ACHN (cell line): ENCODE results near the gene CGNL1.

Source experiments
- DNase-seq: peaks from one replicate; pipeline ENCODE4 v3.0.0-alpha.2; 2015
- in situ Hi-C: cut with HindIII; loops from 2 replicates; pipeline ENCODE4 v1.10.0; 2017; ENCODE audit warnings: low sequenced_read_pairs, low pct_ligation_motif_present, low pct_unique_long_range_greater_than_20kb

CGNL1 gene, protein sequence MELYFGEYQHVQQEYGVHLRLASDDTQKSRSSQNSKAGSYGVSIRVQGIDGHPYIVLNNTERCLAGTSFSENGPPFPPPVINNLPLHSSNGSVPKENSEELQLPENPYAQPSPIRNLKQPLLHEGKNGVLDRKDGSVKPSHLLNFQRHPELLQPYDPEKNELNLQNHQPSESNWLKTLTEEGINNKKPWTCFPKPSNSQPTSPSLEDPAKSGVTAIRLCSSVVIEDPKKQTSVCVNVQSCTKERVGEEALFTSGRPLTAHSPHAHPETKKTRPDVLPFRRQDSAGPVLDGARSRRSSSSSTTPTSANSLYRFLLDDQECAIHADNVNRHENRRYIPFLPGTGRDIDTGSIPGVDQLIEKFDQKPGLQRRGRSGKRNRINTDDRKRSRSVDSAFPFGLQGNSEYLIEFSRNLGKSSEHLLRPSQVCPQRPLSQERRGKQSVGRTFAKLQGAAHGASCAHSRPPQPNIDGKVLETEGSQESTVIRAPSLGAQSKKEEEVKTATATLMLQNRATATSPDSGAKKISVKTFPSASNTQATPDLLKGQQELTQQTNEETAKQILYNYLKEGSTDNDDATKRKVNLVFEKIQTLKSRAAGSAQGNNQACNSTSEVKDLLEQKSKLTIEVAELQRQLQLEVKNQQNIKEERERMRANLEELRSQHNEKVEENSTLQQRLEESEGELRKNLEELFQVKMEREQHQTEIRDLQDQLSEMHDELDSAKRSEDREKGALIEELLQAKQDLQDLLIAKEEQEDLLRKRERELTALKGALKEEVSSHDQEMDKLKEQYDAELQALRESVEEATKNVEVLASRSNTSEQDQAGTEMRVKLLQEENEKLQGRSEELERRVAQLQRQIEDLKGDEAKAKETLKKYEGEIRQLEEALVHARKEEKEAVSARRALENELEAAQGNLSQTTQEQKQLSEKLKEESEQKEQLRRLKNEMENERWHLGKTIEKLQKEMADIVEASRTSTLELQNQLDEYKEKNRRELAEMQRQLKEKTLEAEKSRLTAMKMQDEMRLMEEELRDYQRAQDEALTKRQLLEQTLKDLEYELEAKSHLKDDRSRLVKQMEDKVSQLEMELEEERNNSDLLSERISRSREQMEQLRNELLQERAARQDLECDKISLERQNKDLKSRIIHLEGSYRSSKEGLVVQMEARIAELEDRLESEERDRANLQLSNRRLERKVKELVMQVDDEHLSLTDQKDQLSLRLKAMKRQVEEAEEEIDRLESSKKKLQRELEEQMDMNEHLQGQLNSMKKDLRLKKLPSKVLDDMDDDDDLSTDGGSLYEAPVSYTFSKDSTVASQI

DNA sequence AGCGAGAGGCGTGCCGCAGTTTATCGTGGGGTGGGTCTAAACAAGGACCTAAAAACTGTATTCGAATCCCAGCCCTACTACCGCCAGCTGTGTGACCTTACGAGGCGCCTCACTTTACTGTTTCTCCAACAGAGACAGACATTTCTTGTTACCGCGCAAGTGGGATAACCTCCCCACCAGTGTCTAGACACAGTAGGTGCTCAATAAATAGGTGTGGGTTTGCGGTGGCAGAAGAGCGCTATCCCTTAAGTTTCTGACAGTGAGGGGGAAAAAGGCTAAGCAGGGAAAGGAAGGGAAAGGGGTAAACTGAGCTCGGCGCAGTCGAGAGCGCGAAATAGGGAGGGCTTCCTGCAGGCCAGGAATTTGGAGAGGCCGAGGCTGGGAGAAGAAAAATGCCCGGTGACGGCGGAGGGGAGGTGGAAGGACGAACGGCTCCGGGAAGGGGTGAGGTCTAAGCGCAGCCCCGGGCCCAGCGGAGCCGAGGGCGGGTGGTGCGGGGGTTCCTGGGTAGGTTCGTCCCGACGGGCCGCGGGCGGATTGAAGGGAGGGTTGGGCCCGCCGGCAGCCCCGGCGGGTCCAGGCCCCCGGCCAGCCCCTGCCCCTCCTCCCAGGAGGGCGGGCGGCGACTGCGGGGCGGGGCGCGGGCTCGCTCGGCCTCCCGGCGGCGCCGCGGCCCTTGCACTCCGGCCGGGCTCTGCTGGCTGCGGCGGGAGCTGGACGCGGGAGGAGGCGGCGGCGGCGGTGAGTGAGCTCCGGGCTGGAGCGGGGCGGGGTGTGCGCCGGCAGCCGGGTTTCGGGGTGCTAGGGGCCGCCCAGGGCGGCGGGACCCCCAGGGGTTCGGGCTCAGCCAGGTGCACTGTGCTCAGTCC, at the start of gene CGNL1:
CGNL1 (plus strand) TSS at position 679 of the 869 bp plus-strand sequence. CDS start 61,495 bp downstream, outside the sequence.
- peak; percentile 63 for DNase-seq
- in situ Hi-C loops, result no loop called here

DNA sequence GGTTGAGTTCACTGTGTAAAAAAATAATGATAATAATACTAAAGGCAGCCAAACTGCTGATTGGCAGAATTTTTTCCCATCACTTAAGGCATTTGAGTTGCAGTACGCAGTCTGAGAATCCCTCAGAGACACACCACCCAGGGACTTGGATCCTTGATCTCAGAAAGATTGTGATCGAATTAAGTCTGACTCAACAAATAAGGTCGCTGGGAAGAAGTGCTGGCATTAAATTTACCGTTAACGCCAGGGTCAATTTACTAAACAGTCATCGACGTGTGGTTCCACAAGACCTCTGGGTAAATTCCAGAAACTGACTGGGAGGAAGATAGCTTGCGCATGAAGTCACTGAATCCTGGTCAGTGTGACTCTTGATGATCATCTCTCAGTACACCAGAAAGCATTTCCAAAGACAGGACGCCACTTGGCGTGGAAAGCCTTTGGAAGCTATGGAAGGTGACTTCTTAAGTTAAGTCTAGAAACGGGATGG, 48.3 kb upstream of the CGNL1 start:
- in situ Hi-C loops, result loop anchor here (25.0 kb wide), 1 partner anchor 209 kb away; no protein-coding TSS in a partner anchor
- DNase-seq, result peak; percentile 91

DNA sequence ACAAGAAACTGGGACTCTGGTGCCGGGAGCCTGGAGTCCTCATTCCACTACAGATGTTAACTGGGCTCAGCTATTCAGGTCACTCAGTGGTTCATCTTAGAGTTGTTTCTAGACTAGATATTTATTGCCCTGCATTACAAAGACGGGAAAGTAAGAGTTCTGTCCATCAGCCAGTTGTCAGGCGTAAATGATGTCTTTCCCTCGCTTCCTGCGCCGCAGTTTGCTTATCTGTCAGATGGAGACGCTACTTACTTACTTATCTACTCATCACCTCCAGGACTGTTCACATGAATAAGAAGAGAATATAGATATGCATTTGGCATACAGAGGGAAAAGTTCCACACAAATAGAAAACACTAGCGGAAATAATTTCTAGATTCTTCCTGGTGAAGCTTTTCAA, 47.8 kb upstream of the CGNL1 start:
- DNase-seq, result no peak
- in situ Hi-C loops, result loop anchor here (25.0 kb wide), 1 partner anchor 209 kb away; no protein-coding TSS in a partner anchor

DNA sequence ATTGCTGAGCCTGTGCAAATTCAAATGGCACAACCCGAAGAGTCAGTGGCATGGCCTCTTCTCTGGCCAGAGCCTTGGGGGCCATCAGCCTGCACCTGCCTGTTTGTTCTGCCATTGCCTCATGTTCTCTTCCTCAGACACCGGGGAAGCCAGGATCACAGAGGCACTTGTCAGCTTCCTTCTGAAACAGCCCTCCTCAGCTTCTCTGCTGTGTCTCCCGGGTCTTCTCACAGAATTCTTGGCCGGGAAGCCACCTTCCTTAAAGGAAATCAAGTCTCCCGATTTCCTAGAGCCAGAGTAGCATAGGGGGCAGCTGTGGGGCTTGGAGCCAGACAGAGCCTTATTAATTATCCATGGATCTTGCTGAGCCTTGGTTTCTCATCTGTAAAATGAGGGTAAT, 47.4 kb upstream of the CGNL1 start:
- in situ Hi-C loops, result loop anchor here (25.0 kb wide), 1 partner anchor 208 kb away; no protein-coding TSS in a partner anchor
- no peak for DNase-seq

GRCh38 chr15:57329582-57330367, 46.5 kb upstream of the CGNL1 start:
- DNase-seq, result no peak
- in situ Hi-C loops, result loop anchor here (25.0 kb wide), 1 partner anchor 208 kb away; no protein-coding TSS in a partner anchor

DNA sequence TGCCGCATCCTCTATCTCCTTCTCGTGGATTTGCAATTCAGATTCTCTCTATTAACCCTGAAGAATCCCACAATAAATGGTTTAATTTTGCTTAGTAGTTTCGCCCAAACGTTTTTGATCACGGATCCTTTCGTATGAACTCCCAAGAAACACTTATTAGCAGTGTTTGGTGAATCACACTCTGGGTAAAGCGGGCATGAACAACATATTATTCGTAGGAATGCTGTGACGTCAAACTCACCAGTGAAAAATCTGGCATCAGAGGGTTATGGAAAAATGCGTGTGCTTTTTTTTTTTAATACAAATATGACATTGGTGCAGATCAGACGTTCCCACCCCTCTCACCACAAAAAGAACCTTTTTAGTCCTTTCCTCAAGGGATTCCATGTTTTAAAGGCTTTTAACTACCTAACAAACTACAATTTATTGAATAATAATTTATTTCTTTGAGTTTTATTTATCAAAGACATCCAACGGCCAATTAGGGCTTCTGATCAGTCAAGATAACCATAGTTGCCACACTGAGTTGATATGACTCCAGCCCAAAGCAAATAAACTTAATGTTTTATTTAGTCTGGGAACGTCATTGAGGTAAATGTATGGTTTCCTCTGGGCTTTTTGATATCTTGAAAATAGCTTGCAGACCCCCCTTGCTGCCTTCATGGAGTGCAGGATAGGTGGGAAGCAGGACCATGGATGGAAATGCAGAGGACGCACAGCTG, 45.5 kb upstream of the CGNL1 start:
- DNase-seq, result no peak
- in situ Hi-C loops, result loop anchor here (25.0 kb wide), 1 partner anchor 207 kb away; no protein-coding TSS in a partner anchor

- in situ Hi-C loops, result loop anchor here (25.0 kb wide), 1 partner anchor 205 kb away; no protein-coding TSS in a partner anchor
These were observed 44.0 kb upstream of the CGNL1 start for GRCh38 chr15:57332326-57332725.

DNA sequence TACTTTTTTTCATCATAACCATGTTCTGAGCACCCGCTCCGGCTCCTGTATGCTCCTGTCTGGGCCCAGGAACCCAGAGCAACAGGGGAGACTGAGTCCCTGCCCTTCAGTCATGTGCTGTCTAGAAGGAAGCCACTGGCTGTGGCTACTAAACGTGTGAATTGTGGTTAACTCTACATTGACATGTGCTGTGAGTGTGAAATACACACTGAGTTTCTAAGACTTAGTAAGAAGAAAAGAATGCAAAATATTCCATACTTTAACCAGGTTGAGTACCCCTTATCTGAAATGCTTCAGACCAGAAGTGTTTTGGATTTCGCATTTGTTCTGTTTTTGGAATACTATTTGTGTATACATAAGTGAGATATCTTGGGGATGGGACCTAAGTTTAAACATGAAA, 42.8 kb upstream of the CGNL1 start:
- in situ Hi-C loops, result loop anchor here (25.0 kb wide), 1 partner anchor 204 kb away; no protein-coding TSS in a partner anchor

More at GRCh38 chr15:57332326-57332725, 44.0 kb upstream of the CGNL1 start:
- no peak for DNase-seq

DNA sequence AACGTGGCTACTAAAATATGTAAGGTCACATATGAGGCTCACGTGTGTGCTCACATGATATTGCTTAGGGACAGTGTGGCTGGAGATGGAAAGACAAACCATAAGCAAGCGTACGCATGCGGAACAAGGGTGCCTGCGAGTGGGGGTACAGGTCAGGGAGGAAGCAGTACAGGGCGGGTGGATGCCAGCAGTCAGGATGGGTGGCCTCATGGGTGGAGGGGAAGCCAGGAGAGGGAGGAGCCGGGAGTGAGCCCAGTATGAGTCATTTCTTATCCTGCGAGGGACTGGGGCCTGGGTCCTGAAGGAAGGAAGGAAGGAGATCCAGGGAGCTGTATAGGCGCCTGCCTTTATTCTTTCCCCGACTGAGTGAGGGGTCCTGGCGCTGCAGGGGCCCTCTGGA, 42.0 kb upstream of the CGNL1 start:
- DNase-seq, result no peak
- in situ Hi-C loops, result loop anchor here (25.0 kb wide), 1 partner anchor 203 kb away; no protein-coding TSS in a partner anchor

More for the DNA sequence above, 42.8 kb upstream of the CGNL1 start:
- peak; percentile 60 for DNase-seq

GRCh38 chr15:57335293-57335715, 41.0 kb upstream of the CGNL1 start:
- in situ Hi-C loops, result loop anchor here (25.0 kb wide), 1 partner anchor 202 kb away; no protein-coding TSS in a partner anchor
- DNase-seq, result no peak

DNA sequence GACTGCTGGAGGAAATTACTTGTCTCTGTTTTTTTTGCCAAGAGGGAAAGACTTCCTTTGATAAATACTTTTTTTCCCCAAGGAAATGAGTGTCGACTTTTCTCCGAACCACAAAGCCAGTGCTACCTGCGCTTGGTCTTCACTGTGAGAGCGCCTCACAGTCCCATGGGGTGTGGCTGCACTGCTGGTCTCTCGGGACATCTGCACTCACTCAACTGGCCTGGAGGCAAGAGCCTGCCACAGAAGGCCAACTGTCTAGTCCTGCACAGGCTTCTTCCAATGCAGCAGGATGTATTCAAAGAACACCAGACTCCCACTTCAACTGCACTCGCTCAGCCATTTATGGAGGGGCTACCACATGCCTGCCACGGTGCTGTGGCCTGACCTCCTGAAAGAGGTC, 40.6 kb upstream of the CGNL1 start:
- in situ Hi-C loops, result loop anchor here (25.0 kb wide), 1 partner anchor 202 kb away; no protein-coding TSS in a partner anchor
- no peak for DNase-seq

DNA sequence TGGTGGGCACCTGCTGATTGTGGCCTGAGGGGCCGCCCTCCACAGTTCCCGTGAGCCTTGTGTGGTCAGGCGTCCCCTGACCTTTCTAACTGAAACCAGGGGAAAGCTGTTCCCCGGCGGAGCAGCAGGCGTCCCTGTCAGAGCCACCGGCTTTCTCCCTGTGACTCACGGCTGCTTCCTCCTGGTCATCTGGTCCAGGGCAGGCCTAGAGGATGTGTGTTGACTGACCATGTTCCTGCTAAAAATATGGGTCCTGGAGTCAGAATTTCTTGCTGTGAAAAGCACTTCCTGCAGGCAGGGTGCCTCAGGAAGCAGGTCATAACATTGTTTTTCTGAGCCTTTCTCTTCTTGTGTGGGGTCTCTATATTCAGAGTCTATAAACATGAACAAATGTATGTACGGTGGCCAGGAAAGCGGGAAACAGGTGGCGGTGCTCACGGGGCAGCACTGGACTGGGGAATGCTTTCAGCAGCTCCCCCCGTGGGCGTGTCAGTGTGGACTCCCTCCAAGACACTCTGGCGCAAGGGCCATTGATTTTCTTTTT, 38.4 kb upstream of the CGNL1 start:
- DNase-seq, result no peak
- in situ Hi-C loops, result loop anchor here (25.0 kb wide), 1 partner anchor 199 kb away; no protein-coding TSS in a partner anchor

- in situ Hi-C loops, result loop anchor here (25.0 kb wide), 1 partner anchor 198 kb away; no protein-coding TSS in a partner anchor
- DNase-seq, result no peak
These were observed 37.0 kb upstream of the CGNL1 start for GRCh38 chr15:57339321-57339720.

GRCh38 chr15:57340682-57341259, 35.5 kb upstream of the CGNL1 start:
- in situ Hi-C loops, result loop anchor here (25.0 kb wide), 1 partner anchor 197 kb away; no protein-coding TSS in a partner anchor
- peak; percentile 59 for DNase-seq

- in situ Hi-C loops, result loop anchor here (25.0 kb wide), 1 partner anchor 194 kb away; no protein-coding TSS in a partner anchor
- no peak for DNase-seq
These were observed 33.3 kb upstream of the CGNL1 start for GRCh38 chr15:57343048-57343447.
